NB4 (cell line): Measurements from ENCODE around the gene ANKS1B.

Experiments
- CTCF ChIP-seq: IDR thresholded peaks from one replicate; pipeline ENCODE4 v1.5.1; 2012; ENCODE audit warnings: low read depth, low read length
- MYC ChIP-seq: IDR thresholded peaks from 2 replicates; pipeline ENCODE4 v1.6.1; 2011; ENCODE audit warnings: low read depth, low read length
- POLR2A ChIP-seq: IDR thresholded peaks from 2 replicates; pipeline ENCODE4 v1.6.1; 2011; ENCODE audit warnings: mild to moderate bottlenecking; ENCODE audit not compliant: insufficient read length; ENCODE audit errors: extremely low read depth
- TF ChIP-seq, protein P1 (sequence below): IDR thresholded peaks from 2 replicates; pipeline ENCODE4 v1.6.1; 2011; ENCODE audit warnings: low read depth, low read length

DNA sequence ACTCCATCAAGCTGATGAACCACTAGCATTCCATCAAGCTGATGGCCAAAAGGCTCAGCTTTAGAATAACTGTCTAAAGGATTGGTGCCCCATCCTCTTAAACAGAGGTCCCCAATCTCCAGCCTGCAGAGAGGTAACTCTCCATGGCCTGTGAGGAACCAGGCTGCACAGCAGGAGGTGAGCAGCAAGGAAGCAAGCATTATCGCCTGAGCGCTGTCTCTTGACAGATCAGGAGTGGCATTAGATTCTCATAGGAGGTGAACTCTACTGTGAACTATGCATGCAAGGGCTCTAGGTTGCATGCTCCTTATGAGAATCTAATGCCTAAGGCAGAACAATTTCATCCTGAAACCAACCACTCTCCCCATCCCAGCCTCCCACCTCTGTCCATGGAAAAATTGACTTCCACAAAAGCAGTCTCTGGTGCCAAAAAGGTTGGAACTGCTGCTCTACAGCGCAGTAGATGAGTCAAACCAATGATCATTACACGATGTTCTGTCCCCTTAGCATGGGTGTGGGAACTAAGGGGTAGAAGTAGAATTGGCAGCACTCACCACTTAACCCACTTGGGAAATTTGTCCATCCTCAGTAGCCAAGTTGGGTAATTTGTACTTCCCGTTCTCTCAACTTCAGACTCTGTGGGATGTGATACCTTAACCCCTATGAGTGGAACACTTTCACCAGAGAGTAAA is 66.9 kb downstream of the ANKS1B start:
- TF ChIP-seq CTCF (no peak), POLR2A (no peak), MYC (no peak)
- TF ChIP-seq, protein P1, sequence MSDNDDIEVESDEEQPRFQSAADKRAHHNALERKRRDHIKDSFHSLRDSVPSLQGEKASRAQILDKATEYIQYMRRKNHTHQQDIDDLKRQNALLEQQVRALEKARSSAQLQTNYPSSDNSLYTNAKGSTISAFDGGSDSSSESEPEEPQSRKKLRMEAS = no peak
